ENCODE measurements around the gene MRM2.

Gene MRM2

DNA sequence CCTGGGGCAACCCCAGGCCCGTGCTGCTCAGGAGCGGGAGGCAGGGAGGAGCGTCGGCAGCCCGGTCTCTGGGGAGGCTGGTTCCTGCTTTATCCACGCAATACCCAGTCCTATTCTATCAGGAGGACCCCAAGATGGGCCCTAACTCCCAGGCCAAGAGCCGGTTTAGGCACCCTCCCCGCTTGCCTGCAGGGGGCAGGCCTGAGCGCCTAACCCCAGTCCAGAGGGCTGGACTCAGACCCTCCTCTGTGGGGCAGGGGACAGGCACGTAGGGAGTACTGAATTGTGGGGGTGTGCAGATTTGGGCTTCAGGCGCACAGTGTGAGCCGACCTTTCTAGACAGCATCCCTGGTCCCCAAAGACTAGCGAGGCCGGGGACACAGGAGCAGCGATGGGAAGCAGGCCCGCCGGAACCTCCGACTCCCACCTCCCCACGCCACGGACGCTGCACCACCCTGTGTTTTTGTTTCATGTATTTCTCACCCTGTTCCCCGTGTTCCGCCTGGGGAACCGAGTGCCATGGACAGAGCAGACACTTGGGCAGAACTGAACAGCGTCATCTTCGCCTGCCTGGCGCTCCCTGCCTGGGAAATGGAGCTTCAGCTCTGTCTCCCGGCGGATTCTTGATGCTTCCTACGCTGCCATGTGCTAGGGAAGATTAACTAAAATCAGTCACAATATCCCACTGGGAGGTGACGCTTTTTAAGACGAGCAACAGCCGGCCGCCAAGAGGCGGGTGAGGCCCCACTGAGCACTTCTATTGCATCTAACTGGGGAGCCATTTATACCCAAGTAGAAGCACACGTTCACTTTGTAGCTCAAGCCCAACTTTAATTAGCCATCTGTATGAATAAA is 5.4 kb upstream of the MRM2 start:
- no peak for DNase-seq (ENCODE audit: low read depth in 3 of 3)

DNA sequence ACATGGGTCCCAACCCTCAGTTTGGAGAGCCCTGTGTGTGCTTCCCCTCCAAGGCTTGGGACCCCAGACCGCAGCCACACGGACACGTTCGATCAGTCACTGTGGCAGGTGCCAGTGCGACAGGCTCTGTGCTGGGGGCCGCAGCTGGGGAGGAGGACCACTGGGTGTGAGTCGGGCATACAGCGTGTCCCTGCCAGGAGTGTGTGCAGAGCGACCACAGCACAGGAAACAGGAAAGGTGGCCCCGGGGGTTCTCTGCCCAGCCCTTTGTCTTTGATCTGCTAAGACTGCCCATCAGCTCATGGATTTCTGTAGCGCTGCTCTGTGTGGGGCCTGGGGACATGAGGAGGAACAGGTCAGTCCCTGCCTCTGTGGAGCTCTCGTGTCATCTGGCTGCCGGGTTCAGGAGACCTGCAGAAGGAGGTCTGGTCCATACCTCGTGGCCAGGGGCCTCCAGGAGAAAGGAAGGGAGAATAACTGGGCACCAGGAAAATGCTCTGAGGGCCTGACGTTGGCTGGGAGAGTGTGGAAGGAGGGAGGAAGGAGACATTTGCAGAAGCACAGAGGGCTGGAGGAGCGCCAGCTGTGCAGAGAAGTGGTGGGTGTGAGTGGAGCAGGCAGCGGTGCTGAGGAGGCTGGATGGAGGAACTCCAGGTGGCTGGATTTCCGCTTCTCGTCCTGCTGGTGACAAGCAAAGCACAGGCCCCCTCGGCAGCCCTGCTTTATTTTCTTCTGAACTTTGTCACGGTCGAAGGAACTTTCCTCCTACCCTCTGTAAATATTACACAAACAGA is 4.1 kb upstream of the MRM2 start:
- DNase-seq (ENCODE audit: low read depth in 3 of 3): no peak

GRCh38 chr7:2244404-2244995 is 2.5 kb upstream of the MRM2 start:
- DNase-seq (ENCODE audit: low read depth in 3 of 3): no peak

DNA sequence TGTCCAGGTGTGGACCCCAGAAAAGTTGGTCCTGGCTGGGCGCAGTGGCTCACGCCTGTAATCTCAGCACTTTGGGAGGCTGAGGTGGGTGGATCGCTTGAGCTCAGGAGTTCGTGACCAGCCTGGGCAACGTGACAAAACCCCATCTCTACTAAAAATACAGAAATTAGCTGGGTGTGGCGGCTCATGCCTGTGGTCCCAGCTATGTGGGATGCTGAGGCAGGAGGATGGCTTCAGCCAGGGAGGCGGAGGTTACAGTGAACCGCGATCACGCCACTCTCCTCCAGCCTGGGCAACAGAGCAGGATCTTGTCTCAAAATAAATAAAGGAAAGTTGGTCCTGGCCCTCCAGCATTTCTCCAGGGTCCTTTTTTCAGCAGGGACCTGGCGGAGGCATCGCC is 1.5 kb upstream of the MRM2 start:
- DNase-seq (ENCODE audit: low read depth in 3 of 3): no peak

GRCh38 chr7:2242541-2243429 is 780 bp upstream of the MRM2 start:
- DNase-seq (ENCODE audit: low read depth in 3 of 3): no peak

- no peak for DNase-seq (ENCODE audit: low read depth in 3 of 3)
These were observed 2.8 kb downstream of the MRM2 start for GRCh38 chr7:2239242-2239641.

DNA sequence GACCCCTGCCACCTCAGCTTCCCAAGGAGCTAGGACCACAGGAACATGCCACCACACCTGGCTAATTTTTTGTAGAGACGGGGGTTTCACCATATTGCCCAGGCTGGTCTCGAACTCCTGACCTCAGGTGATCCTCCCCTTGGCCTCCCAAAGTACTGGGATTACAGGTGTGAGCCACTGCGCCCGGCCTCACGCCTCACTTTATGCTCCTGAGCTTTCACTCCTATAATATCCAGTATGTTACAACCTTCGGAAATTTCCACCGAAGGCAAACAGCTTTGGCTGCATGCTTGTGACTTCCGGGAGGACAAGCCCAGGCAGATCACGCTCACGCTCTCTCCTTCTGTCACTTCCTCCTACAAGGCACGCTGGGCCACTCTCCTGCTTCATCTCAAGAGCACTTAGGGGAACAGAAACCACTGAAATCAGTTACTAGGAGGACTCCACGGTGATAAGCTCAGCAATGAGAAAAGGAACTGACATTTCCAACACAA is 4.8 kb downstream of the MRM2 start:
- no peak for DNase-seq (ENCODE audit: low read depth in 3 of 3)

DNA sequence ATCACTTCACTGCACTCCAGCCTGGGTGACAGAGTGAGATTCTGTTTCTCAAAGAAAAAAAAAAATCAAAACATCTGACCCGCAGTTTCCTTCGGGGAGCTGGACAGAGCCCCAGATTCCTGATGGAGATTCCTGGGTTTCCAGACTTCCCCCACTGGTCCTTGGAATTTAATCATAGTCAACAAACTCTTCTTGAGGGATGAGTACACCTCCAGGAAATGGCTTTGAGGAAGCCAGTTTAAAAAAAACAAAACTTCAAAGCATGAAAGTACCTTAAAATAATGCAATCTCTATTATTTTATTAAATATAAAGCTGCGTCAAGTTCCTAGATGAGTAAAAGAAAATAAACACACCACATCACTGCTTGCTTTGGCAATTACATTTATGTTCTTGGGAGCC is 8.1 kb downstream of the MRM2 start:
- DNase-seq (ENCODE audit: low read depth in 3 of 3): no peak

GRCh38 chr7:2232766-2233520 is 9.1 kb downstream of the MRM2 start, which contains the start of gene MAD1L1:
Gene MAD1L1, minus strand, starts transcription at chr7:2232945. Its CDS starts 2,812 bp downstream, at chr7:2230133.
- peak; percentile 78 for DNase-seq (ENCODE audit: low read depth in 3 of 3)

- peak in 1 of 3 experiments; percentile 19 for DNase-seq (ENCODE audit: low read depth in 3 of 3)
These were observed 9.8 kb downstream of the MRM2 start for GRCh38 chr7:2231992-2232765.

- DNase-seq (ENCODE audit: low read depth in 3 of 3): no peak
These were observed 11.1 kb downstream of the MRM2 start for GRCh38 chr7:2230882-2231281.

DNA sequence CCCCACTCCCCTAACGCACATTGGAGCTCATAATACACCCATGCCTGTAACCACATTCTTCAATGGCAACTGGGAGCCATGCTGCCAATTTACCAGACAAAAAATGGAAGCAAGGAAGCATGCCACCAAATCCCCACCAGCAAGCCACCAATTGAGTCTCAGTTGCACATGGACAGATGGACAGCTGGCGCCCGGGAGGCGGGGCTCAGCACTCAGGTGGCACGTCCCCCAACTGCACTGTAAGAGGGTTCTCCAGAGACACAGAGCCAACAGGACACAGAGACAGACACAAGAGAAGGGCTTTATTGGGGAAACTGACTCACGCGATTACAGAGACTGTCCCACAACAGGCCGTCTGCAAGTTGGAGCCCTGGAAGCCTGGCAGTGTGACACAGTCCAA is 11.8 kb downstream of the MRM2 start:
- no peak for DNase-seq (ENCODE audit: low read depth in 3 of 3)

GRCh38 chr7:2229467-2229866 is 12.5 kb downstream of the MRM2 start:
- DNase-seq (ENCODE audit: low read depth in 3 of 3): no peak

DNA sequence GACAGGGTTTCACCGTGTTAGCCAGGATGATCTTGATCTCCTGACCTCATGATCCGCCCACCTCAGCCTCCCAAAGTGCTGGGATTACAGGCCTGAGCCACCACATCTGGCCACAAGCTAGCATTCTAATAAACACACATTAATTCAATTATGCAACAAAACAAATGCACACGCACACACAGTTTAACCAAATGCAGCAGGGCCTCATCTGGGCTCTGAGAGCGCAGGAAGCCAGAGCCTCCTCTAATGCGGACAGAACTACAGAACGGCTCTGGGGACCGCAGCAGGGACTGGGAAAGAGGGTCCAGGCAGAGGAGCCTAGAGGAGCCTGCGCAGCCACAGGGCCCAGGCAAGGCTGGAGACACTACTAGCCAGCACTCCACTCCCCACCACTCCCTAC is 13.1 kb downstream of the MRM2 start:
- DNase-seq (ENCODE audit: low read depth in 3 of 3): no peak

DNA sequence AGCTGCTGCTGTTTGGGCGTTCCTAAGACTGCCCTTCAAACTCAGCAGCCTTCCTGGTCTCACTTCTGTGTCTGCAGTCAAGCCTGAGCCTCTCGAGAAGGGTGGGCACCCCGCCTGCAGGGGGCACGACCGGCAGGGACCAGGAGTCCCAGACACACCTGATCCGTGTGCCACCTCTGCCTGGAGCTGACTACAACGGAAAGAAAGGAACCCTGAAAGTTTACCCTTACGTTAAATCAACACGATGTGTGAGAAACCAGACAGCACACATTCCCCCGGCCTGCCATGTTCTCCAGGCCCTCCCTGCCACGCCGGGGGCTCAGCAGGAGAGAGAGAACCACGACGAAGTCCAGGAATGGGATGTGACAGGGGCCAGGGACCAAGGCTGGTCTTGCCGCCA is 14.3 kb downstream of the MRM2 start:
- no peak for DNase-seq (ENCODE audit: low read depth in 3 of 3)

GRCh38 chr7:2225830-2226229 is 16.2 kb downstream of the MRM2 start:
- DNase-seq (ENCODE audit: low read depth in 3 of 3): no peak

DNA sequence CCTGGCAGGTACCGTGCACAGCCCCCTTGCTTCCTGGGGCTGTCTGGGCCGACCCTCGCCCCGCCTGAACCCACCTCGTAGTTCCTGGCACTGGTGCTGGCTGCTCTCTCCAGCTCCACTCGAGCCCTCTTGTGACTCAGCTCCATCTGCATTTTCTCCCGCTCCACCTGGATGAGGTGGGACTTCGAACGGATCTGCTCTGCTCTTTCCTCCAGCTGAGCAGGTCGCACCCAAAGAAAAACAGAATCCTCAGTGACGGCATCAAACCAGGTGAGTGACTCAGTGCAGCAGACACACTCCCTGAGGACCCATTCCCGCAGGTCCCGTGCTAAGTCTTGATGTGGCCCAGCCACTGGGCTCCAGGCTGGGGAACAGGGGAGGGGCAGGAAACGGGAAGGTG is 16.7 kb downstream of the MRM2 start:
- no peak for DNase-seq (ENCODE audit: low read depth in 3 of 3)

GRCh38 chr7:2224934-2225333 is 17.1 kb downstream of the MRM2 start:
- no peak for DNase-seq (ENCODE audit: low read depth in 3 of 3)

- DNase-seq (ENCODE audit: low read depth in 3 of 3): no peak
These were observed 17.5 kb downstream of the MRM2 start for GRCh38 chr7:2224491-2224928.

DNA sequence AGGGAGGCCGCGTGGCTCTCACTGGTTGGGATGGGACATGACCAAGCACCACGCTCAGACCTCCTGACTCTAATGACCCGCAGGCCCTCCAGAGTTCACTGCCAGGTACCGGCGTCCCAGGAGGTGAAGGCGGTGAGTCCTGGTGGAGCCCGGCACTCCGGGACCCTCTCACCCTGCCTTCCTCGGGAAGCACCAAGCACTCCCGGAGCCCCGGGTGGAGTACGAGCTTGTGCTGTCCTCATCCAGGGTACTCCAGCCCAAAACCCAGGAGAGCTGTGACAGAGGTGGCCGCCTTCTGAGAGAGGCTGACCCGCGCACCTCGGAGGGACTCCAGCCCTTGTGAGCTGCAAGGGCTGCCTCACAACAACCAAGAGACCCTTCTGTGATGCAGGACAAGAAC is 18.7 kb downstream of the MRM2 start:
- DNase-seq (ENCODE audit: low read depth in 3 of 3): no peak
